Bone marrow (tissue), 2 donors: ENCODE measurements around the gene FTHL17.
A peak's percentile ranks its signal among the peaks of the same experiment; 100 is the strongest.

Experiments
- DNase-seq, 2 donors: peaks; one replicate each; lab custom pipeline; 2025; lab: John Stamatoyannopoulos, UW

The FTHL17 gene

DNA sequence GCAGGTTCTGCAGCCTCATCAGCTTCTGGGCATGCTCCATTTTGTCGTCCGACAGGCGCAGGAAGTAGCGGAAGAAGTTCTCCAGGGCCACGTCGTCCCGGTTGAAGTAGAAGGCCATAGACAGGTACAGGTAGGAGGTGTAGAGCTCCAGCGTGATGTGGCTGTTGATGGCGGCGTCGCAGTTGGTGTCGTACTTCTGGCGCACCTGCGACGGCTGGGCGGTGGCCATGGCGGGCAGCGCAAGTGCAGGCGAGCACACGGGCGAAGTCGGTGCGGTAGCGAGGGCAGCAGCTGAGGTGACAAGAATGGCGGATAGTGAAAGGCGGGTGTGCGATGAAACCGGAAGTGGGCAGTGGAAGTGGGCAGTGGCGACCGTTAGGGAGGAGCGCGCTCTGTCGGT is at the start of gene FTHL17:
Gene FTHL17, minus strand, starts transcription at position 317 of the 400 bp plus-strand sequence. Its CDS starts 88 bp downstream, at position 229.
- DNase-seq: no peak

DNA sequence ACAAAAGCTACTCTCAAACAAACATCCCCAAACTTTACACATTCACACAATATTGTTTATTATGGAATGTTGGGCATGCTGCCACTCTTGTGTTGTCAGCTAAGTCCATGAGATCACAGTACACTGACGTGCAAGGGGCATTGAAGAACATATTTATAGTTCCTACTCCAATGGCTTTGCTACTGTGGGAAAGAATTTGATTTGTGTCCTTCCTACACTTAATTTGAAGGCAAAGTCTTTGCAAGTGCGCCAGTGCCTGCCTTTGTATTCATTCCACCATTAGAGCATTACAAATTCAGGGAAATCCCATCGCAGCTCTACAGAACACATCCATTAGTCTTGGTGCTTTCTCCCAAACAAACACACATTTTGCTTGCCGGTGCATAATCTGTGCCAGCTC is 45.4 kb upstream of the FTHL17 start:
- no peak for DNase-seq

DNA sequence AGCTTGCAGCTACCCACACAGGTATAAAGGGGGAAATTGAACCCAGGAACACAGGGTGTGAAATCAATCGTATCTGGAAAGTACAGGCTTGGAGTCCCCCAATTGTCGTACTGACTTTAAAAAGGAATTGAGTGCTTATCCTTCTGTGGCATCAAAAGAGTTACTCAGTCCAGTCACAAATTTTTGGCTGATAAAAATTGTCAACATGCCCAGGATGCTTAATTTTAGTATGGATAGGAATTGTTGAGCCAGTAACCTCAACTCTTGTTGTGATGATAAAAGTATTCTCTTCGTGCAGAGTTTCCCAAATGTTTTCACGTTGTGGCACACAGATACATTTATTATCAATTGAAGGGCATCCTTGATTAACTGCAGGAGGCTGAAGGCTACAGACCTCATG is 43.6 kb upstream of the FTHL17 start:
- no peak for DNase-seq

- no peak for DNase-seq
Observed at GRCh38 chrX:31114858-31115257, 43.0 kb upstream of the FTHL17 start.

DNA sequence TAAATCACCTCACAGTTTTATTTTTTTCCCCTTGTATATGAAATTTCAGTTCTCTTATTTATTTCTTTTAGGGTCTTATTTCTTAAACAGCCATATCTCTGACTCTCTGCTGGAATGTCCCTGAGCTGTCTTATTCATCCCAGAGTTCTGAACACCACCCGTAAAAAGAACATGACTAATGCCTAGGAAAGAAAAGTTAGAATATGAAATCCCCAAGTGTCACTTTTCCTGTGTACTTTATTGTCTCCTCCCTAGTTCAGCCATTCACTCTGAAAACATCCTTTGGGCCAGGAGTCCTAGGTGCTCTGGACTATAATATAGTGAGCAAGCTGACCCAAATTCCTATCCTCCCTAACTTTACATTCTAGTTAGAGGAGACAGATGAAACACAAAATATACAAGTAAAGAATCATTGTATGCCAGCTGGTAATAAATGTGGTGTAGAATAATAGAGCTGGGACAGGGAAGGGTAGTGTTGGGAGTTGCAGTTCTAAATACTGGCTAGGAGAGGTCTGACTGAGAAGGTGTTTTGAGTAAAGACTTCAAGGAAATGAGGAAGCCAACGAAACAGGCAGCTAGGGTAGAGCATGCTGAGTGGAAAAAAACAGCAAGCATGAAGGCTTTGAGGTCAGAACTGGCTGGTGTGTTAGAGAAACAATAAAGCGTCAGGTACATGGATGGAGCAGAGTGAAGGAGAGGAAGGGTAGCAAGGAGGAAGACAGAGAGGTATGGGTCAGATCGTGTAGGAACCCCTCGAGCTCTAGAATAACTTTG is 40.6 kb upstream of the FTHL17 start:
- peak in 1 of 2 donors; percentile 29 for DNase-seq

GRCh38 chrX:31110657-31111056 is 38.8 kb upstream of the FTHL17 start:
- DNase-seq: no peak

GRCh38 chrX:31099536-31100090 is 27.8 kb upstream of the FTHL17 start:
- DNase-seq: peak in 1 of 2 donors; percentile 91

DNA sequence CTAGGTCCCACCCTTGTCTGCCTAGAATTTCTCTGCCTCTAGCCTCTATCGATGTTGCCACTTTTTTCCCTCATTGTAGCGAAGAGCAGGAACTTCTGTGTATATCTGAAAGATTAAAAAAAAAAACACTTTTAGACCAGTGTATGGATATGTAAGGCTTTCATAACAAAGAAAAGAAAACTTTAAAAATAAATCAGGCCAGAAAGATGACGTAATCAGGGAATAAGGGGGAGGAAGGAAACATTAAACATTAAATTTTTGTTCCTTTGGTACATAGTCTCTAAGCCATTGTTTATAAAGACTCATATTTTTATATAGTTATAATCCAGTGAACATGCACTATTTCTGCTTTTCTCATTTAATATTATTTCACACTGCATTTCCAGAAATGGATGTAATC is 26.2 kb upstream of the FTHL17 start:
- DNase-seq: no peak

- no peak for DNase-seq
Observed at GRCh38 chrX:31093639-31093975, 21.8 kb upstream of the FTHL17 start.

DNA sequence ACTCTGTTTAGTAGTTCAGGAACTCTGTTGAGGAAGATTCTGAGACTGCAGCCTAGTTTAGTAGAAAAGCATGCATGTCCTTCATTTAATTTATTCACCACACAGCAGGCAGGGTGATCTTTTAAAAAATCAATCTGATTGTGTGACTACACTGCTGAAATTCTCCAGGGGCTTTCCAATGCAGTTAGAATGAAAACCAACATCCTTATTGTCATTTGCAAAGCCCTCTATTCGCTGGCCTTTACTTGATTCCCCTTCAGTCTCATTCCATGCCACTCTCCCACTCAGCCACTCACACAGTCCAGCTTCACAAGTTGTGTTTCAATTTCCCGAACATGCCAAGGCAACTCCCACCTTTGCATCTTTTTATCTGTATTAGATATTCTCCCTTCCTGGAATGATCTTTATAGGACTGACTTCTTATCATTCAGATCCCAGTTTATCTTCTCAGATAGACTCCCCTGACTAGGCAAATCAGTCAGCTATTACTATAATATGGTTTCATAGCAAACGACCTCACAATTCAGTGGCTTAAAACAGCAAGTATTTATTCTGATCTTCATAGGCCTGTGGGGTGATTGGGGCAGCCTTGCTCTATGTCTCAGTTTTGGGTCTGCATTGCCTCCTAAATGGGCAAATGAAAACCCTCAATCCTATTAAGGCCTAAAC is 21.3 kb upstream of the FTHL17 start:
- DNase-seq: no peak

DNA sequence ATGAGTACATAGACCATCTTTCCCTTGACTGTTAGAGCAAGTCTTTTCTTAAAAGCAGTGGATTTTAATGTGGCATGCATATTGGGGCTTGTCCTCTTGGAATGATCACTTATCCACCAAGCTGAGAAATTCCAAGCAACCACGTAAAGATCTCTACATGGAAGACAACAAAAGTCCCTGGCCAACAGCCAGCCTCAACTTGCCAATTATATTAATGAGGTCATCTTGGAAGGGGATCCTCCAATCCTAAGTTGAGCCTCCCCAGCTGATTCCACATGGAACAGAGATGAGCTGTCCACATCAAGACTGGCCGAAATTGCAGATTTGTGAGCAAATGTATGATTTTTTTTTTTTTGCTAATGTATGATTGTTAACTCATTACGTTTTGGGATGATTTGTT is 20.6 kb upstream of the FTHL17 start:
- DNase-seq: no peak

- no peak for DNase-seq
Observed at GRCh38 chrX:31091819-31092218, 20.0 kb upstream of the FTHL17 start.

- DNase-seq: no peak
Observed at GRCh38 chrX:31074522-31074921, 2.7 kb upstream of the FTHL17 start.

GRCh38 chrX:31071262-31071661 is 579 bp downstream of the FTHL17 start:
- no peak for DNase-seq

GRCh38 chrX:31070057-31070468 is 1.8 kb downstream of the FTHL17 start:
- DNase-seq: peak in 1 of 2 donors; percentile 24

- no peak for DNase-seq
Observed at GRCh38 chrX:31063114-31063513, 8.7 kb downstream of the FTHL17 start.

DNA sequence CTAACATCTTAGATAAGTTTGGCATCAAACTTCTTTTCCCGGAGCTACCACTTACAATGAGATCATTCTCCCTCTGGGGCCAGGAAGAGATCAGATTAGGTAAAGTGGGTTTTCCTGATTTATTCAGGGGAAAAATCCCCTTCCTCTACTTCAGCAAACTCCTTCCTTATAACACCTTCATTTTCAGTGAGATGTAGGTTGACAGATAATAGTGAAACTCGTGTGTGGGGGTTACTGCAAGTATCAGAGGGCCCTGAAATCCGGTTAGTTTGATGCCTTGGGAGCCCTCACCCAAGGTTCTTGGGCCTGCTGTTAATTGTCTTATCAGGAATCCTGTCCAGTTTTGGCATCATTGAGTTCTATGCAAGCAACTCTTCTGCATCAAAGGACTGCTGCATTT is 10.8 kb downstream of the FTHL17 start:
- DNase-seq: no peak

- DNase-seq: no peak
Observed at GRCh38 chrX:31060016-31060415, 11.8 kb downstream of the FTHL17 start.

DNA sequence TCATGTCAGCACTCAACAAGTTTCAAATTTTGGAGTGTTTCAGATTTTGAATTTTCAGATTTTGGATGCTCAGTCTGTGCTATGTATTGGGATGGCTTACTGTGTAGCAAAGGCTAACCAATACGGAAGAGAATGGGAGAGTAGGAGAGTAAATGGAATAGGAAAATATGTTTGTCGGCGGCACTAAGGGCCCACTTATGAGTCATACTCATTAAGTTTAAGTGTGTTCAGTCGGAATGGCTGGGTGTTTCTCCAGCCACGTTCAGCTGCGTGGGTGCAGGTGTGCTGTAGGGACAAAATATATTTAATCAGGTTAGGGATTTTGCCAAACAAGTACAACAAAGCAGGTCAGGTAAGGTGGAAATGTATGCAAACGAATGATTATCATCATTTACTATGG is 13.6 kb downstream of the FTHL17 start:
- DNase-seq: no peak

- DNase-seq: peak in 1 of 2 donors; percentile 36
Observed at GRCh38 chrX:31057691-31058090, 14.2 kb downstream of the FTHL17 start.

DNA sequence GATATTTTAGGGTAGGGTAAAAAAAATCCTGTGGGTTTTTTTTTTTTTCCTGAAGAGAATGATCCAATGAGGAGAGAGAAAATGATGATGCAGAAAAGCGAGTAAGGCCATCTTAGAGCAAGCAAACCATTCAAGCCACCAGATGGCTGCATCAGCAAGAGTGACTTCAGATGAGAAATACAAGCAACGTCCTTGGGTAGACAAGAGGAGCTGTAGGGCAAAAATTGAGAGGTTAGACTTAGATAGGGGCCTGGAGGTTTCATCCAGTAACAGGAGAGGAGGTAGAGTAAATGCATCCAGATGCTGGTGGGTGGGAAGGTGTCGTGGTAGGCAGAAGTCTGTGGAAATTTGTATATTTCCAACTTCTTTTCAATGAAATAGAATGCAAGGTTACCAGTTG is 14.6 kb downstream of the FTHL17 start:
- DNase-seq: no peak

GRCh38 chrX:31053621-31054020 is 18.2 kb downstream of the FTHL17 start:
- no peak for DNase-seq

DNA sequence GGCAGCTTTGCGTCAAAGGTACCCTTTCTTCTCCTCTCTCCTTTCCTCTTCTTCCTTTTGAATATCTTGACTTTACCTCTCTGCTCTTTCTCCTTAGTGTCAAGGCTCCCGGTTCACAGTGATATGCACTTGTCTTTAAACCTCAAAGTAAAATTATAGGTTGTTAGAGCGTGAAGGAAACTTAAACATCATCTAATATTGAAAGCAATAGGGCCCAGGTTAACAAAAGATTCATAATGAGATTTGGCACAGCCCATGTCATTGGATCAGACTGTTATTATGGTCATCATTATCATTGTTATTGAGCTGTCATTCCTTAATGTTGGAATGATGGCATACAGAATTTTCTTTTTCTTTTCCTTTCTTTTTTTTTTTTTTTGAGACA is 32.5 kb downstream of the FTHL17 start:
- DNase-seq: no peak
